Type B pancreatic cell (in vitro differentiated cells): ENCODE data around the gene COPS7A. TPM values are rescaled to one million over a fixed set of nuclear protein-coding genes. Genes with fewer than 3 reads are reported as not detected.

Experiments
- DNase-seq: peaks from one replicate; pipeline ENCODE4 v3.0.0; 2021; ENCODE audit warnings: mixed read lengths; ENCODE audit not compliant: unreplicated experiment; ENCODE audit errors: extremely low spot score
- H3K27ac Mint-ChIP-seq: 2 replicates; pipeline ENCODE4 v1.8.0; 2021; ENCODE audit warnings: mild to moderate bottlenecking, mixed read lengths
- H3K27me3 Mint-ChIP-seq: 2 replicates; pipeline ENCODE4 v1.8.0; 2021; ENCODE audit warnings: mixed read lengths
- H3K36me3 Mint-ChIP-seq: 2 replicates; pipeline ENCODE4 v1.8.0; 2021; ENCODE audit warnings: mixed read lengths
- H3K4me1 Mint-ChIP-seq: one replicate; pipeline ENCODE4 v1.8.0; 2021; ENCODE audit warnings: mixed read lengths; ENCODE audit not compliant: unreplicated experiment
- H3K4me3 Mint-ChIP-seq: 2 replicates; pipeline ENCODE4 v1.8.0; 2021; ENCODE audit warnings: mild to moderate bottlenecking, mixed read lengths
- H3K9me3 Mint-ChIP-seq: 2 replicates; pipeline ENCODE4 v1.8.0; 2021; ENCODE audit warnings: mixed read lengths
- CTCF ChIP-seq: fragments of 200-600 bp; sonication (generic); conservative IDR thresholded peaks from 2 replicates; pipeline ENCODE4 v1.5.0; 2021; ENCODE audit warnings: antibody characterized with exemption, mild to moderate bottlenecking
- total RNA-seq: library from RNA; stranded (reverse); gene quantifications from 2 replicates; pipeline ENCODE4 v1.2.1, GENCODE V29; 2021; ENCODE audit warnings: low replicate concordance

COPS7A gene
- total RNA-seq, 1 donor from 2014 or later = 35.4 TPM

DNA sequence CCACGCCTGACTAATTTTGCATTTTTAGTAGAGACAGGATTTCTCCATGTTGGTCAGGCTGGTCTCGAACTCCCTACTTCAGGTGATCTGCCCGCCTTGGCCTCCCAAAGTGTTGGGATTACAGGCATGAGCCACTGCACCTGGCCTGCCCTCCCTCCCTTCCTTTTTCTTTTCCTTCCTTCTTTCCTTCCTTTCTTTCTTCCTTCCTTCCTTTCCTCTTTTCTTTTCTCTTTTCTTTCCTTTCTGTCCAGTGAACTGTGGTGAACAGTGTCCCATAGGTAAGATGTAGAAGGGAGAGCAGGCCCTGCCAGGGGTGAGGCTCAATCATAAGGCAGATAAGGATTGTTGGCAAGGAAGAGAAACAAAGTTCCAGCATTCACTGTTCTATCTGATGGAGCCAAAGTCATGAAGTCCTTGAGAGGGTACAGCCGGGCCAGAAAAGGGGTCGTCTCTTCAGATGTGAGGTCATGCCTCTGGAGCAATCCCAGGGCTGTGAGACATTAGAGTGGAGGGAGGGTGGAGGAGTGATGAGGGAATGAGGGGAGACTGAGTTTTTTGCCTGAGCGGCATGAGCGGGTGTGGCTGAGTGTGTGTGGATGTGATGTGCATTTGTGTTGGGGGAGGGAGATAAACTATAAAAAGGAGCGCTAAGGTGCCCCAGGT lies 33.3 kb downstream of the COPS7A start:
- no peak for TF ChIP-seq CTCF
- Mint-ChIP-seq H3K4me3 (no peak overlapping the region), H3K9me3 (peaks cover under 1% of the 10 kb centered on the region), H3K36me3 (no peaks in the 10 kb centered on the region), H3K27ac (no peak overlapping the region), H3K4me1 (peaks cover 19% of the 10 kb centered on the region), H3K27me3 (no peaks in the 10 kb centered on the region)
- DNase-seq = no peak

DNA sequence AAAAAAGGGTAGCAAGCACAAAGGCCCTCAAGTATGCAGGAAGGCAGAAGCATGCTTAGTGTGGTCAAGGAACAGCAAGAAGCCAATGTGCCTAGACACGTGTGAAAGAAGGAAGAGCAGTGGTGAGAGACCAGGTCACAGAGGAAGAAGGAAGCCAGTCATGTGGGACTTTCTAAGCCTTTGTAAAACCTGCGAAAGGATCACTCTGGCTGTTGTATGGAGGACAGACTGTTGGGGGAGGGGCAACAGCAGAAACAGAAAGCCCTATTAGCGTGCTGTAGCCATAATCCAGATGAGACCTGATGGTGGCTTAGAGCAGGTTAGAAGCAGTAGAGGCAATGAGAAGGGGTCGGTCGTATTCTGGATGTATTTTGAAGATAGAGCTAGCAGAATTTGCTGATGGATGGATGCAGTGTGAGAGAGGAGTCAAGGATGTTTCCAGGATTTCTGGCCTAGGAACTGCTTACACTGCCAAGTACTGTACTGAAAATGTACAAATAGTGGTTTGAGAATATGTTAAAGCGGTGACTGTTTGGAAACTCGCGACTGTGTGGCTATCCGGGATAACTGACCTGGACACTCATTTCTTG lies 34.8 kb downstream of the COPS7A start:
- no peaks in the 10 kb centered on the region for H3K36me3 Mint-ChIP-seq
- no peak for TF ChIP-seq CTCF
- peaks cover 5% of the 10 kb centered on the region for H3K9me3 Mint-ChIP-seq
- H3K27me3 Mint-ChIP-seq = no peaks in the 10 kb centered on the region
- H3K4me3 Mint-ChIP-seq = no peak overlapping the region
- no peak overlapping the region for H3K27ac Mint-ChIP-seq
- peaks cover 15% of the 10 kb centered on the region for H3K4me1 Mint-ChIP-seq
- no peak for DNase-seq

GRCh38 chr12:6759741-6760140 lies 35.9 kb downstream of the COPS7A start:
- Mint-ChIP-seq H3K36me3 (no peaks in the 10 kb centered on the region), H3K4me1 (peaks cover 16% of the 10 kb centered on the region), H3K4me3 (no peak overlapping the region), H3K27ac (no peak overlapping the region), H3K9me3 (peaks cover 5% of the 10 kb centered on the region), H3K27me3 (peaks cover 7% of the 10 kb centered on the region)
- TF ChIP-seq CTCF = no peak
- no peak for DNase-seq

- no peak for TF ChIP-seq CTCF
- no peak for DNase-seq
- peaks cover 5% of the 10 kb centered on the region for H3K9me3 Mint-ChIP-seq
Measured at GRCh38 chr12:6763380-6763779, 39.5 kb downstream of the COPS7A start.

DNA sequence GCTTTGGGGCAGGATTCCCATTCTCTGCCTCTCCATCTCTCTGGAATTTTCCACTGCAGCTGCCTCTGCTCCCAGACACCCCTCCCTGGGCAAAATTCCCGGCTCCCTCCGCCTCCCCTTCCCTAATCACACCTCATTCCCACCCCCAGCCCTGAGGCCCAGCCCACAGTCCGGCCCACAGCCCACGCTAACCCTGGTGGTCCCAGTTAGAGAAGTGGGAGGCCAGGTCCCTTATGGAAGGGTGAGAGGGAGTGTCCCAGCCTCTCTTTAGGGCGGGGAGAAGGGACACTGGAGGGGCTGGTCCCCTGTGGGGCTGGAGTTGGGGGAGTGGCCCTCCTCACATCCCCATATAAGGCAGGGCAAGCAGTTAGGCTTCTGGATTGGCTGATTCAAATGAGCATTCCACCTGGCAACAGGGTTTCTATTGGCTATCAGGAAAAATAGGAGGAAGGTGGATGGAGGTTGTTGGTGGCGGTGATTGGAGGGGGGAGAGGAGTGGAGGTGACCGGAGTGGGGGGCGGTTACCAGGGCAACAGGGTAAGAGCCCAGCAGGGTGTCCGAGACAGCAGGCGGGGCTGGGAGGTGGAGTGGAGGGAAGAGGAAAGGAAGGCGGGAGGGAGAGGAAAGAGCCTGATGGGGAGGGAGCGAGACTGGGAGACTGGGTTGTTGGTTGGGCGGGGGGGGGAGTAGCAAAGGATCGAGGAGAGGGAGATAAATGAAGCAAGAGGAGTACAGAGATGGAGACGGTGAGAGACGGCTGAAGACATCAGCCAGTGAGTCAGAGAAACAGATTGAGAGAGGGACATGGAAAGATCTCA lies 40.4 kb downstream of the COPS7A start:
- Mint-ChIP-seq H3K4me1 (peaks cover 40% of the 10 kb centered on the region), H3K36me3 (peaks cover 4% of the 10 kb centered on the region), H3K4me3 (peak overlapping the region; percentile 85), H3K27ac (peak overlapping the region; percentile 73), H3K9me3 (peaks cover 5% of the 10 kb centered on the region), H3K27me3 (peaks cover 22% of the 10 kb centered on the region)
- peak; percentile 88 for DNase-seq
- TF ChIP-seq CTCF = no peak

More at GRCh38 chr12:6763380-6763779, 39.5 kb downstream of the COPS7A start:
- Mint-ChIP-seq H3K27ac (peak overlapping the region; percentile 73), H3K36me3 (peaks cover 4% of the 10 kb centered on the region), H3K4me1 (peaks cover 31% of the 10 kb centered on the region), H3K27me3 (peaks cover 18% of the 10 kb centered on the region), H3K4me3 (peak overlapping the region; percentile 85)
